HEK293 (cell line): ENCODE data around the gene KLHL4.

ENCODE experiments used
- KLF9 ChIP-seq: fragments of 450-650 bp; formaldehyde crosslinking; IDR thresholded peaks from 2 replicates; pipeline ENCODE4 v1.5.1; 2016; ENCODE audit warnings: missing biosample characterization, missing genetic modification characterization, low read depth
- ZNF23 ChIP-seq: fragments of 450-650 bp; formaldehyde crosslinking; IDR thresholded peaks from 2 replicates; pipeline ENCODE4 v1.5.1; 2016; ENCODE audit warnings: missing biosample characterization, missing genetic modification characterization, borderline replicate concordance
- ZNF544 ChIP-seq: fragments of 450-650 bp; formaldehyde crosslinking; IDR thresholded peaks from 2 replicates; pipeline ENCODE4 v1.5.0; 2017; ENCODE audit warnings: missing biosample characterization, missing genetic modification characterization
- ZNF560 ChIP-seq: fragments of 450-650 bp; formaldehyde crosslinking; IDR thresholded peaks from 2 replicates; pipeline ENCODE4 v1.5.1; 2017; ENCODE audit warnings: missing biosample characterization, missing genetic modification characterization, borderline replicate concordance
- TF ChIP-seq, protein P1 (sequence below): fragments of 450-650 bp; formaldehyde crosslinking; IDR thresholded peaks from 2 replicates; pipeline ENCODE4 v1.5.1; 2016; ENCODE audit warnings: missing biosample characterization, missing genetic modification characterization
- TF ChIP-seq, protein P2 (sequence below): fragments of 450-650 bp; formaldehyde crosslinking; IDR thresholded peaks from 2 replicates; pipeline ENCODE4 v1.5.1; 2017; ENCODE audit warnings: missing biosample characterization, mild to moderate bottlenecking, missing genetic modification characterization, moderate library complexity
- TF ChIP-seq, protein P3 (sequence below): fragments of 450-650 bp; formaldehyde crosslinking; IDR thresholded peaks from 2 replicates; pipeline ENCODE4 v1.5.1; 2016; ENCODE audit warnings: missing biosample characterization, missing genetic modification characterization
- TF ChIP-seq, protein P4 (sequence below): fragments of 450-650 bp; formaldehyde crosslinking; IDR thresholded peaks from 2 replicates; pipeline ENCODE4 v1.5.1; 2016; ENCODE audit warnings: missing biosample characterization, missing genetic modification characterization

DNA sequence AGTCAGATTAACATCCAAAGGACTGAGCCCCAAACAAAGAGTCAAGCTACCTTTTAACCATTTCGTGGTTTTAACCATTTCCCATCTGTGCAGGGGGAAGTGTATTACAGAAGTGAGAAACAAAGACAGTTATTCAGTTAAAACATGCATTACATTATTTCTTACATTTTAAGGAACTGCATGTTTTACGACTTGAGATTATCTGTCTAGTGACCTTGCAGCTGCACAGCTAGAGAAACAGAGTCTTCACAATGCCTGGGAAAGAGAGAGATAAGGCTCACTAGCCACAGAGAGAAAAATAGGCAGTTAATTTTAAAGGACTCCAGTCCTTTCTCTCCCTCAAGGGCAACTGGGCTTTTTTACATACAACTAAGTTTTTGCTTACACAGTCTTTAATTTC lies 48.7 kb upstream of the KLHL4 start:
- TF ChIP-seq, protein P1, sequence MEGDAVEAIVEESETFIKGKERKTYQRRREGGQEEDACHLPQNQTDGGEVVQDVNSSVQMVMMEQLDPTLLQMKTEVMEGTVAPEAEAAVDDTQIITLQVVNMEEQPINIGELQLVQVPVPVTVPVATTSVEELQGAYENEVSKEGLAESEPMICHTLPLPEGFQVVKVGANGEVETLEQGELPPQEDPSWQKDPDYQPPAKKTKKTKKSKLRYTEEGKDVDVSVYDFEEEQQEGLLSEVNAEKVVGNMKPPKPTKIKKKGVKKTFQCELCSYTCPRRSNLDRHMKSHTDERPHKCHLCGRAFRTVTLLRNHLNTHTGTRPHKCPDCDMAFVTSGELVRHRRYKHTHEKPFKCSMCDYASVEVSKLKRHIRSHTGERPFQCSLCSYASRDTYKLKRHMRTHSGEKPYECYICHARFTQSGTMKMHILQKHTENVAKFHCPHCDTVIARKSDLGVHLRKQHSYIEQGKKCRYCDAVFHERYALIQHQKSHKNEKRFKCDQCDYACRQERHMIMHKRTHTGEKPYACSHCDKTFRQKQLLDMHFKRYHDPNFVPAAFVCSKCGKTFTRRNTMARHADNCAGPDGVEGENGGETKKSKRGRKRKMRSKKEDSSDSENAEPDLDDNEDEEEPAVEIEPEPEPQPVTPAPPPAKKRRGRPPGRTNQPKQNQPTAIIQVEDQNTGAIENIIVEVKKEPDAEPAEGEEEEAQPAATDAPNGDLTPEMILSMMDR (tag by site-specific recombination), result no peak
- TF ChIP-seq KLF9, result no peak
- TF ChIP-seq ZNF544 (tag by site-specific recombination), result no peak
- TF ChIP-seq, protein P2, sequence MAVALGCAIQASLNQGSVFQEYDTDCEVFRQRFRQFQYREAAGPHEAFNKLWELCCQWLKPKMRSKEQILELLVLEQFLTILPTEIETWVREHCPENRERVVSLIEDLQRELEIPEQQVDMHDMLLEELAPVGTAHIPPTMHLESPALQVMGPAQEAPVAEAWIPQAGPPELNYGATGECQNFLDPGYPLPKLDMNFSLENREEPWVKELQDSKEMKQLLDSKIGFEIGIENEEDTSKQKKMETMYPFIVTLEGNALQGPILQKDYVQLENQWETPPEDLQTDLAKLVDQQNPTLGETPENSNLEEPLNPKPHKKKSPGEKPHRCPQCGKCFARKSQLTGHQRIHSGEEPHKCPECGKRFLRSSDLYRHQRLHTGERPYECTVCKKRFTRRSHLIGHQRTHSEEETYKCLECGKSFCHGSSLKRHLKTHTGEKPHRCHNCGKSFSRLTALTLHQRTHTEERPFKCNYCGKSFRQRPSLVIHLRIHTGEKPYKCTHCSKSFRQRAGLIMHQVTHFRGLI, result no peak
- TF ChIP-seq, protein P3, sequence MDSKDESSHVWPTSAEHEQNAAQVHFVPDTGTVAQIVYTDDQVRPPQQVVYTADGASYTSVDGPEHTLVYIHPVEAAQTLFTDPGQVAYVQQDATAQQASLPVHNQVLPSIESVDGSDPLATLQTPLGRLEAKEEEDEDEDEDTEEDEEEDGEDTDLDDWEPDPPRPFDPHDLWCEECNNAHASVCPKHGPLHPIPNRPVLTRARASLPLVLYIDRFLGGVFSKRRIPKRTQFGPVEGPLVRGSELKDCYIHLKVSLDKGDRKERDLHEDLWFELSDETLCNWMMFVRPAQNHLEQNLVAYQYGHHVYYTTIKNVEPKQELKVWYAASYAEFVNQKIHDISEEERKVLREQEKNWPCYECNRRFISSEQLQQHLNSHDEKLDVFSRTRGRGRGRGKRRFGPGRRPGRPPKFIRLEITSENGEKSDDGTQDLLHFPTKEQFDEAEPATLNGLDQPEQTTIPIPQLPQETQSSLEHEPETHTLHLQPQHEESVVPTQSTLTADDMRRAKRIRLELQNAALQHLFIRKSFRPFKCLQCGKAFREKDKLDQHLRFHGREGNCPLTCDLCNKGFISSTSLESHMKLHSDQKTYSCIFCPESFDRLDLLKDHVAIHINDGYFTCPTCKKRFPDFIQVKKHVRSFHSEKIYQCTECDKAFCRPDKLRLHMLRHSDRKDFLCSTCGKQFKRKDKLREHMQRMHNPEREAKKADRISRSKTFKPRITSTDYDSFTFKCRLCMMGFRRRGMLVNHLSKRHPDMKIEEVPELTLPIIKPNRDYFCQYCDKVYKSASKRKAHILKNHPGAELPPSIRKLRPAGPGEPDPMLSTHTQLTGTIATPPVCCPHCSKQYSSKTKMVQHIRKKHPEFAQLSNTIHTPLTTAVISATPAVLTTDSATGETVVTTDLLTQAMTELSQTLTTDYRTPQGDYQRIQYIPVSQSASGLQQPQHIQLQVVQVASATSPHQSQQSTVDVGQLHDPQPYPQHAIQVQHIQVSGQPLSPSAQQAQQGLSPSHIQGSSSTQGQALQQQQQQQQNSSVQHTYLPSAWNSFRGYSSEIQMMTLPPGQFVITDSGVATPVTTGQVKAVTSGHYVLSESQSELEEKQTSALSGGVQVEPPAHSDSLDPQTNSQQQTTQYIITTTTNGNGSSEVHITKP (tag by site-specific recombination), result no peak
- no peak for TF ChIP-seq ZNF23 (tag by site-specific recombination)
- TF ChIP-seq, protein P4, sequence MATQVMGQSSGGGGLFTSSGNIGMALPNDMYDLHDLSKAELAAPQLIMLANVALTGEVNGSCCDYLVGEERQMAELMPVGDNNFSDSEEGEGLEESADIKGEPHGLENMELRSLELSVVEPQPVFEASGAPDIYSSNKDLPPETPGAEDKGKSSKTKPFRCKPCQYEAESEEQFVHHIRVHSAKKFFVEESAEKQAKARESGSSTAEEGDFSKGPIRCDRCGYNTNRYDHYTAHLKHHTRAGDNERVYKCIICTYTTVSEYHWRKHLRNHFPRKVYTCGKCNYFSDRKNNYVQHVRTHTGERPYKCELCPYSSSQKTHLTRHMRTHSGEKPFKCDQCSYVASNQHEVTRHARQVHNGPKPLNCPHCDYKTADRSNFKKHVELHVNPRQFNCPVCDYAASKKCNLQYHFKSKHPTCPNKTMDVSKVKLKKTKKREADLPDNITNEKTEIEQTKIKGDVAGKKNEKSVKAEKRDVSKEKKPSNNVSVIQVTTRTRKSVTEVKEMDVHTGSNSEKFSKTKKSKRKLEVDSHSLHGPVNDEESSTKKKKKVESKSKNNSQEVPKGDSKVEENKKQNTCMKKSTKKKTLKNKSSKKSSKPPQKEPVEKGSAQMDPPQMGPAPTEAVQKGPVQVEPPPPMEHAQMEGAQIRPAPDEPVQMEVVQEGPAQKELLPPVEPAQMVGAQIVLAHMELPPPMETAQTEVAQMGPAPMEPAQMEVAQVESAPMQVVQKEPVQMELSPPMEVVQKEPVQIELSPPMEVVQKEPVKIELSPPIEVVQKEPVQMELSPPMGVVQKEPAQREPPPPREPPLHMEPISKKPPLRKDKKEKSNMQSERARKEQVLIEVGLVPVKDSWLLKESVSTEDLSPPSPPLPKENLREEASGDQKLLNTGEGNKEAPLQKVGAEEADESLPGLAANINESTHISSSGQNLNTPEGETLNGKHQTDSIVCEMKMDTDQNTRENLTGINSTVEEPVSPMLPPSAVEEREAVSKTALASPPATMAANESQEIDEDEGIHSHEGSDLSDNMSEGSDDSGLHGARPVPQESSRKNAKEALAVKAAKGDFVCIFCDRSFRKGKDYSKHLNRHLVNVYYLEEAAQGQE (tag by site-specific recombination), result no peak
- no peak for TF ChIP-seq ZNF560
